Heart right ventricle (tissue), 16 donors: ENCODE results near the gene DENND4A. TPM values are rescaled to one million over a fixed set of nuclear protein-coding genes. Genes with fewer than 3 reads are reported as not detected.

ENCODE experiments used
- ATAC-seq, 8 donors: fragments of 200-7000 bp; cut with Tn5 transposase; one replicate each; pipeline ENCODE4 v1.9.1; 2020; ENCODE audit warnings: mild to moderate bottlenecking in 8 of 8, moderate library complexity in 8 of 8, moderate number of reproducible peaks in 1 of 8
- DNase-seq, 2 donors: peaks; one replicate each; pipeline ENCODE4 v3.0.0-alpha.2; 2020
- H3K27ac ChIP-seq, 10 donors: fragments of 200-600 bp; sonication (generic) in 2 of 10; one replicate each; pipeline versions ENCODE4 v1.5.0 to v1.8.0; 2020 to 2022; ENCODE audit warnings: mild to moderate bottlenecking in 3 of 10
- H3K27me3 ChIP-seq, 7 donors: fragments of 200-600 bp; one replicate each; pipeline ENCODE4 v1.8.0; 2021 to 2022; ENCODE audit warnings: mild to moderate bottlenecking in 2 of 7
- H3K36me3 ChIP-seq, 9 donors: fragments of 200-600 bp; sonication (generic) in 1 of 9; one replicate each; pipeline versions ENCODE4 v1.5.0 to v1.8.0; 2020 to 2022; ENCODE audit warnings: mild to moderate bottlenecking in 2 of 9
- H3K4me1 ChIP-seq, 9 donors: fragments of 200-600 bp; sonication (generic) in 1 of 9; one replicate each; pipeline versions ENCODE4 v1.5.0 to v1.8.0; 2020 to 2022; ENCODE audit warnings: mild to moderate bottlenecking in 4 of 9
- H3K4me3 ChIP-seq, 10 donors: fragments of 200-600 bp; sonication (generic) in 2 of 10; one replicate each; pipeline versions ENCODE4 v1.5.0 to v1.8.0; 2020 to 2022; ENCODE audit warnings: mild to moderate bottlenecking in 7 of 10, moderate library complexity in 2 of 10
- H3K9me3 ChIP-seq, 11 donors: fragments of 200-600 bp in 10 of 11; sonication (generic) in 2 of 11; one replicate each; pipeline versions ENCODE4 v1.5.0 to v1.8.0; 2013 to 2022; ENCODE audit warnings: mild to moderate bottlenecking in 2 of 11, control low read depth in 1 of 11, moderate library complexity in 1 of 11
- WGBS, 2 donors: extraction: QIAGEN DNeasy Blood & Tissue Kit; methylation state at CpG; one replicate each; pipeline ENCODE4 v1.1.7; 2013; ENCODE audit warnings: inconsistent platforms in 1 of 2; 5-methylcytosine and 5-hydroxymethylcytosine counted together
- intact Hi-C, 10 donors: fragments of 100-400 bp; cut with DNase I; formaldehyde crosslinking; loops; one replicate each; pipeline versions ENCODE4 v1.11.1 to v1.14.2; 2022
- polyA plus RNA-seq, 2 donors: library from polyadenylated mRNA; stranded (reverse); fragments of 200-250 nt; gene quantifications; one replicate each; pipeline ENCODE4 v1.2.3, GENCODE V29; 2013
- total RNA-seq, 10 donors: library from RNA; stranded (reverse); fragmentation: NEBNext Ultra II Directional in 3 of 10; extraction: Animal tissue kit (Norgen Biotek cat#: 25700) in 3 of 10; gene quantifications; one replicate each; pipeline versions ENCODE4 v1.2.1 to v1.2.4, GENCODE V29; 2021 to 2023
- TF ChIP-seq, protein P1 (sequence below), 9 donors: fragments of 200-600 bp; sonication (generic) in 2 of 9; IDR thresholded peaks; one replicate each; pipeline versions ENCODE4 v1.5.0 to v1.8.0; 2021 to 2022; ENCODE audit warnings: antibody characterized with exemption in 9 of 9, mild to moderate bottlenecking in 5 of 9, moderate library complexity in 1 of 9
- donor health status: Arrhythmogenic right ventricular cardiomyopathy.
- donor health status: ischemic (EF 13 %, LVEDD 7.1; RV severe dilation, severe dysfunction).
- donor health status: healthy with polysubstance abuse.
- donor health status: DM: no; HTN: yes; CAD: no.
- donor health status: DM: no; HTN: no; CAD: no.
- donor health status: ischemic (EF 25% LVEDD 6.9; RV normal size, moderate dysfunction).
- donor health status: ischemic (EF 25% LVEDD 5.7; RV mildly dilated, moderate dysfunction).
- donor health status: healthy.
- donor health status: DM: yes; HTN: yes; CAD: no.
- donor health status: Ischemic cardiomyopathy.
- donor health status: ischemic (EF 35%, LVEDD 5.7; RV mildly dilated, moderate dysfunction).
- donor health status: nonischemic (EF 11% LVEDD 7.7; RV severe dilation, severe dysfunction).
- donor health status: DM: yes; HTN: yes; CAD: no.
- donor health status: PGD.
- donor health status: ischemic (EF 29% LVEDD 5.4; RV normal size, mild dysfunction).
- donor health status: nonischemic (EF 23%, LVEDD 6.1; RV moderate dilation, normal function).

The DENND4A gene
- total and polyA plus RNA-seq, 12 donors = 3.2 to 23.8 (median 15.5) TPM

DNA sequence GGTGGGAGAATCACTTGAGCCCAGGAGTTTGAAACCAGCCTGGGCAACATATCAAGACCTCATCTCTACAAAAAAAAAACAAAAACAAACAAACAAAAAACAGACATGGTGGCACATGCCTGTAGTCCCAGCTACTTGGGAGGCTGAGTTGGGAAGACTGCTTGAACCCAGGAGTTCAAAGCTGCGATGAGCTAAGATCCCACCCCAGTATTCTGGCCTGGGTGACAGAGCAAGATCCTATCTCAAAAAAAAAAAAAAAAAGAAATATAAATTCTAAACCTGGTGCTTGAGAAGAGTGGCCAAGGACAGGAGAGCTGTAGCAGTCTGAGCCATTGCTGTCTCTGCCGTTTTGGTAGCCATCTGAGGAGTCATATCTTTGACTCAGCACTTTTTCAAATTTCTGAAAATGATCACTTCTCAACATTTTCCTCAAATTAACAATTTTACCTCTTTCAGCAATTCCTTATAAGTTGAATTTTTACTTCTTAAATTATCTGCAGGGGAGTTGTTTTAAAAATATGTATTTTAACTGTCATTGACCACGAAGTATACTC lies 3.6 kb upstream of the DENND4A start:
- DNase-seq (no peak), ATAC-seq (no peak)
- H3K27ac ChIP-seq = no peak overlapping the region
- intact Hi-C loops = no loop called here
- TF ChIP-seq, protein P1, sequence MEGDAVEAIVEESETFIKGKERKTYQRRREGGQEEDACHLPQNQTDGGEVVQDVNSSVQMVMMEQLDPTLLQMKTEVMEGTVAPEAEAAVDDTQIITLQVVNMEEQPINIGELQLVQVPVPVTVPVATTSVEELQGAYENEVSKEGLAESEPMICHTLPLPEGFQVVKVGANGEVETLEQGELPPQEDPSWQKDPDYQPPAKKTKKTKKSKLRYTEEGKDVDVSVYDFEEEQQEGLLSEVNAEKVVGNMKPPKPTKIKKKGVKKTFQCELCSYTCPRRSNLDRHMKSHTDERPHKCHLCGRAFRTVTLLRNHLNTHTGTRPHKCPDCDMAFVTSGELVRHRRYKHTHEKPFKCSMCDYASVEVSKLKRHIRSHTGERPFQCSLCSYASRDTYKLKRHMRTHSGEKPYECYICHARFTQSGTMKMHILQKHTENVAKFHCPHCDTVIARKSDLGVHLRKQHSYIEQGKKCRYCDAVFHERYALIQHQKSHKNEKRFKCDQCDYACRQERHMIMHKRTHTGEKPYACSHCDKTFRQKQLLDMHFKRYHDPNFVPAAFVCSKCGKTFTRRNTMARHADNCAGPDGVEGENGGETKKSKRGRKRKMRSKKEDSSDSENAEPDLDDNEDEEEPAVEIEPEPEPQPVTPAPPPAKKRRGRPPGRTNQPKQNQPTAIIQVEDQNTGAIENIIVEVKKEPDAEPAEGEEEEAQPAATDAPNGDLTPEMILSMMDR (IDR thresholded peaks at IDR 0.05) = no peak
- H3K36me3 ChIP-seq = no peaks in the 10 kb centered on the region
- peaks cover 0 to 28% (median 9%) of the 10 kb centered on the region in 9 donors for H3K4me1 ChIP-seq
- no peaks in the 10 kb centered on the region for H3K9me3 ChIP-seq
- no peaks in the 10 kb centered on the region for H3K27me3 ChIP-seq
- WGBS, 2 donors = 79 to 82% methylated on average over 3 of the region's 3 CpGs
- H3K4me3 ChIP-seq = no peak overlapping the region

DNA sequence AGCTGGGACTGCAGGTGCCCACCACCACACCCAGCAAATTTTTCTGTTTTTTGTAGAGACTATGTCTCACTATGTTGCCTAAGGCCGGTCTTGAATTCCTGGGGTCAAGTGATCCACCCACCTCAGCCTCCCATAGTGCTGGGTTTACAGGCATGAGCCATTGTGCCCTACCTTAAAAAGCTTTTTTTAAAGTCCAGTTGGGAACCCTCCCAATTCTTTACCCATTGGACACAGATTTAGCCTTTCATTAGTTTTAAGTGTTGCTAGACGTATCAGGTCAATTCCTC lies 1.7 kb upstream of the DENND4A start:
- Histone ChIP-seq H3K4me3 (no peak overlapping the region), H3K27me3 (no peaks in the 10 kb centered on the region), H3K27ac (no peak overlapping the region), H3K9me3 (no peaks in the 10 kb centered on the region), H3K36me3 (no peaks in the 10 kb centered on the region), H3K4me1 (peaks cover 0 to 47% (median 18%) of the 10 kb centered on the region in 9 donors)
- ATAC-seq (no peak), DNase-seq (no peak)
- intact Hi-C loops = loop anchor here in 6 of 10 donors (2.0 to 5.0 kb wide), 4 partner anchors 39 to 75 kb away; partner anchors contain the start of gene RAB11A (in 4 of the 6)
- TF ChIP-seq, protein P1 (IDR thresholded peaks at IDR 0.05) = no peak
- 85 to 88% methylated on average over 2 of the region's 2 CpGs for WGBS, 2 donors

DNA sequence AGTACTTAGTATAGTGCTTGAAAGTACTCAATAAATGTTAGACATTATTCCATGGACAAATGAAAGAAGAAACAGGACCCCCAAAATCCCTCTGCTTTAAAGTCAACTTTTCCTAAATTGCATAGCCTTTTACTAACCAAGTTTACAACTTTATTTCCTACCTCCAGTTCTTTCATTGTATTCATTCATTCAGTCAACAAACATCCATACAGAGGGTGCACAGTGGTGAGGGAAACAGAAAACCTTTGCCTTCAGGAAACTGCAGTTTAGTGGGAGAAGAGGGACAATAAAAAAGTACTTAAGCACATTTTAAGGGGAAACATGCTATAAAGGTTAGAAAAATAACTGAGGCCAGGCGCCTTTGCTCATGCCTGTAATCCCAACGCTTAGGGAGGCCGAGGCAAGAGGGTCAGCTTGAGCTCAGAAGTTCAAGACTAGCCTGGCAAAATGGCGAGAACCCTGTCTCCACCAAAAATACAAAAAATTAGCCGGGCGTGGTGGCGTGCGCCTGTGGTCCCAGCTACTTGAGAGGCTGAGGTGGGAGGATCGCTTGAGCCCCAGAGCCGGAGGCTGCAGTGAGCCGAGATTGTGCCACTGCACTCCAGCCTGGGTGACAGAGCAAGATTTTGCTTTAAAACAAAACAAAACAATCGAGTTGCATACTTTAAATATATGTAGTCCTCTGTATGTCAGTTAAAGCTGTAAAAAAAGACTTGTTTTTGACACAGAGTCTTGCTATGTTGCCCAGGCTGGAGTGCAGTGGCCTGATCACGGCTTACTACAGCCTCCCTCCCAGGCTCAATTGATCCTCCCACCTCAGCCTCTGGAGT lies 1.1 kb upstream of the DENND4A start:
- Histone ChIP-seq H3K36me3 (no peaks in the 10 kb centered on the region), H3K4me1 (peaks cover 0 to 48% (median 18%) of the 10 kb centered on the region in 9 donors), H3K4me3 (peak overlapping the region in 9 of 10 donors; percentile 73 to 97 (median 92)), H3K27me3 (no peaks in the 10 kb centered on the region), H3K9me3 (no peaks in the 10 kb centered on the region), H3K27ac (peak overlapping the region; percentile 85 to 99 (median 96))
- 96 to 97% methylated on average over 13 of the region's 13 CpGs for WGBS, 2 donors
- intact Hi-C loops = loop anchor here in 6 of 10 donors (1.0 to 5.0 kb wide), 5 partner anchors 39 to 76 kb away; partner anchors contain the start of gene RAB11A (in 4 of the 6)
- no peak for DNase-seq
- no peak for ATAC-seq
- TF ChIP-seq, protein P1 (IDR thresholded peaks at IDR 0.05) = no peak

DNA sequence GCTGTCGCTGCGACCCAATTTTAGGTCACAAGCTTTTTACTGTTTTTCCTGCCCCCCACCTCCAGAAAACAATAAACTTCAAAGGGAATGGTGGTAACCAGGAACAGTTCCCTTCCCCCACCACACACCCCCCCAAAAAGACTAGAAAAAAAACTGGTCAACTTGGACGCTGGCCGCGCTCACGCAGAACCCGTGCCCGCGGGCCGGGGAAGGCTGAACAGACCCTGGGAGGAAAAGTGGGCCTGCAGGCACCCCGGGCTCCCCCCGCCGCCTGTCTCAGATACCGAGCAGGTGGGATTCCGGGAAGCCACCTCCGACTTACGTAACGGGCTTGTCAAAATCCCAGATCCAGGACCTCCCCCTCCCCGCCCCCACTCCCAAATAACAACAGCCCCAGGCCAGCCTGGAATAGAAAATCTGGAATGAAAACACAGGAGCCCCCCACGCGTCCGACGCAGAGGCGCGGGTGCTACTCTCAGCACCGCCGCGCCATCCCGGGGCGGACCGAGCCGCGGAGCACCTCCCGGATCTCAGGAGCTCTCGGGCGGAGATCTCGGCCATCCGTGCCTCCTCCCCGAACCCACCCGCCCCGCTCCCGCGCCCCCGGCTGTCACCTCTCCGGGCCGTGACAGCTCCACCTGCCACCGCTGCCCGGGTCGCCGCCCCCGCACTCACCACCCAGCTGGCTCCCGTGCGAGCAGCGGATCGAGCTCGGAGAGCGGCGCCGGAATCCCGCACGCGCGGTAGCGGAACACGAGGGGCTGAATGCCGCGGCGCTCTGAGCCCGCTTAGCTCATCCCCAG lies 557 bp downstream of the DENND4A start:
- peak overlapping the region; percentile 73 to 97 (median 92) for H3K4me3 ChIP-seq
- no peaks in the 10 kb centered on the region for H3K27me3 ChIP-seq
- H3K36me3 ChIP-seq = no peaks in the 10 kb centered on the region
- TF ChIP-seq, protein P1 (IDR thresholded peaks at IDR 0.05) = peak in 1 of 9 donors; percentile 13
- no peaks in the 10 kb centered on the region for H3K9me3 ChIP-seq
- intact Hi-C loops = loop anchor here in 6 of 10 donors (1.0 to 5.0 kb wide), 5 partner anchors 41 to 77 kb away; partner anchors contain the start of gene RAB11A (in 4 of the 6)
- peak overlapping the region; percentile 85 to 99 (median 96) for H3K27ac ChIP-seq
- ATAC-seq (peak; percentile 24 to 74 (median 46)), DNase-seq (peak; percentile 50 to 70)
- WGBS, 2 donors = 0 to 1% methylated on average over 69 of the region's 69 CpGs
- H3K4me1 ChIP-seq = peaks cover 0 to 58% (median 24%) of the 10 kb centered on the region in 9 donors
